ENCODE measurements around the gene TBCK. TPM values are rescaled to one million over a fixed set of nuclear protein-coding genes. Genes with fewer than 3 reads are reported as not detected.

TBCK gene
- total RNA-seq, 1 experiment from 2014 or later = 28.6 TPM

GRCh38 chr4:106263594-106264330 is 52.2 kb downstream of the TBCK start:
- TF ChIP-seq, protein P1, sequence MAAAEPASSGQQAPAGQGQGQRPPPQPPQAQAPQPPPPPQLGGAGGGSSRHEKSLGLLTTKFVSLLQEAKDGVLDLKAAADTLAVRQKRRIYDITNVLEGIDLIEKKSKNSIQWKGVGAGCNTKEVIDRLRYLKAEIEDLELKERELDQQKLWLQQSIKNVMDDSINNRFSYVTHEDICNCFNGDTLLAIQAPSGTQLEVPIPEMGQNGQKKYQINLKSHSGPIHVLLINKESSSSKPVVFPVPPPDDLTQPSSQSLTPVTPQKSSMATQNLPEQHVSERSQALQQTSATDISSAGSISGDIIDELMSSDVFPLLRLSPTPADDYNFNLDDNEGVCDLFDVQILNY (CRISPR knock-in tag; IDR thresholded peaks at IDR 0.05) = no peak
- TF ChIP-seq HMGA2 (CRISPR knock-in tag; IDR thresholded peaks at IDR 0.05) (no peak), ZNF396 (CRISPR knock-in tag; IDR thresholded peaks at IDR 0.05; ENCODE audit: borderline replicate concordance) (no peak), USF2 (CRISPR knock-in tag; IDR thresholded peaks at IDR 0.05) (no peak), ZNF423 (CRISPR knock-in tag; IDR thresholded peaks at IDR 0.05) (no peak), ZNF281 (CRISPR knock-in tag; IDR thresholded peaks at IDR 0.05) (no peak), NFATC4 (CRISPR knock-in tag; IDR thresholded peaks at IDR 0.05) (no peak)
- TF ChIP-seq, protein P2, sequence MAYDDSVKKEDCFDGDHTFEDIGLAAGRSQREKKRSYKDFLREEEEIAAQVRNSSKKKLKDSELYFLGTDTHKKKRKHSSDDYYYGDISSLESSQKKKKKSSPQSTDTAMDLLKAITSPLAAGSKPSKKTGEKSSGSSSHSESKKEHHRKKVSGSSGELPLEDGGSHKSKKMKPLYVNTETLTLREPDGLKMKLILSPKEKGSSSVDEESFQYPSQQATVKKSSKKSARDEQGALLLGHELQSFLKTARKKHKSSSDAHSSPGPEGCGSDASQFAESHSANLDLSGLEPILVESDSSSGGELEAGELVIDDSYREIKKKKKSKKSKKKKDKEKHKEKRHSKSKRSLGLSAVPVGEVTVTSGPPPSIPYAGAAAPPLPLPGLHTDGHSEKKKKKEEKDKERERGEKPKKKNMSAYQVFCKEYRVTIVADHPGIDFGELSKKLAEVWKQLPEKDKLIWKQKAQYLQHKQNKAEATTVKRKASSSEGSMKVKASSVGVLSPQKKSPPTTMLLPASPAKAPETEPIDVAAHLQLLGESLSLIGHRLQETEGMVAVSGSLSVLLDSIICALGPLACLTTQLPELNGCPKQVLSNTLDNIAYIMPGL (CRISPR knock-in tag; IDR thresholded peaks at IDR 0.05) = no peak
- Mint-ChIP-seq H3K9me3 (no peaks in the 10 kb centered on the region), H3K4me1 (peaks cover 10% of the 10 kb centered on the region), H3K27ac (no peak overlapping the region; the same call in 1 of the 2 replicates), H3K4me3 (no peak overlapping the region), H3K27me3 (ENCODE audit: low read depth) (no peaks in the 10 kb centered on the region), H3K36me3 (no peaks in the 10 kb centered on the region)
- ChIA-PET POLR2A (no interaction called here), CTCF (no interaction called here)
- no peak for ATAC-seq
- DNase-seq (ENCODE audit: low spot score) = no peak

GRCh38 chr4:106261980-106262379 is 54.0 kb downstream of the TBCK start:
- ChIA-PET POLR2A (no interaction called here), CTCF (no interaction called here)
- Mint-ChIP-seq H3K27me3 (ENCODE audit: low read depth) (no peaks in the 10 kb centered on the region), H3K36me3 (no peaks in the 10 kb centered on the region), H3K27ac (no peak overlapping the region), H3K4me3 (no peak overlapping the region), H3K4me1 (peaks cover 21% of the 10 kb centered on the region), H3K9me3 (no peaks in the 10 kb centered on the region)
- DNase-seq (ENCODE audit: low spot score) (no peak), ATAC-seq (no peak)
- TF ChIP-seq TP53 (CRISPR knock-in tag; IDR thresholded peaks at IDR 0.05) = no peak
- TF ChIP-seq CREM (CRISPR knock-in tag; IDR thresholded peaks at IDR 0.05) = no peak
- TF ChIP-seq NR1H2 (CRISPR knock-in tag; IDR thresholded peaks at IDR 0.05) = no peak
- TF ChIP-seq CTCF (IDR thresholded peaks at IDR 0.05) = no peak
- no peak for TF ChIP-seq SOX15 (CRISPR knock-in tag; IDR thresholded peaks at IDR 0.05)
- TF ChIP-seq, protein P3, sequence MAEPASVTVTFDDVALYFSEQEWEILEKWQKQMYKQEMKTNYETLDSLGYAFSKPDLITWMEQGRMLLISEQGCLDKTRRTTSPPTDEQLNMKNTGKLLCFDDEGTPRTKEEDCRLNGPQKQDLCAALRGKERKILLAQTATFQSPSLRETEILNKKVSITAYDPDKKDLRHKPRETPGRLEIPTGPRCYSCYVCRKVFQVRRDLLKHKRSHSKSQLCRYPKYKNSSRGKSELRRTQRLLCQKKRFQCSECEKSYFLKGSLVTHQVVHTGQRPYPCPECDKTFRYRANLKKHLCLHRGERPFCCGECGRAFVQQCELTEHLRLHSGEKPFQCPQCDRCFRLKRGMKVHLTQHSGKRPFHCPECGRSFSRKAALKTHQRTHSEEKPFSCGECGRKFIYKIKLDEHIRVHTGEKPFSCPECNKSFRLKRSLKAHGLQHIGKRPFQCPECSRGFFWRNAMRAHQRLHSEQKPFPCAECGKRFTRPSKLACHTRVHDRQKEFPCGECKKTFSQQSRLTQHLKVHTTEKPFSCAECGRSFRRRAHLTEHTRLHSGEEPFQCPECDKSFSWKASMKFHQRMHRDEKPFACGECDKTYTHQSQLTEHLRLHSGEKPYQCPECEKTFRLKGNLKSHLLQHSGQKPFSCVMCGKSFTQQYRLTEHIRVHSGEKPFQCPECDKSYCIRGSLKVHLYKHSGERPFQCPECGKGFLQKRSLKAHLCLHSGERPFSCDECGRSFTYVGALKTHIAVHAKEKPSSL (CRISPR knock-in tag; conservative IDR thresholded peaks at IDR 0.05) = no peak
- no peak for TF ChIP-seq CDX4 (CRISPR knock-in tag; IDR thresholded peaks at IDR 0.05; ENCODE audit: borderline replicate concordance)
- TF ChIP-seq ZNF281 (CRISPR knock-in tag; IDR thresholded peaks at IDR 0.05) = no peak
- no peak for TF ChIP-seq USF2 (CRISPR knock-in tag; IDR thresholded peaks at IDR 0.05)
- TF ChIP-seq ZNF138 (CRISPR knock-in tag; conservative IDR thresholded peaks at IDR 0.05) = no peak
- no peak for TF ChIP-seq TEAD1 (CRISPR knock-in tag; IDR thresholded peaks at IDR 0.05)
- no peak for TF ChIP-seq MYBL2 (CRISPR knock-in tag; IDR thresholded peaks at IDR 0.05)
- no peak for TF ChIP-seq CBFB (CRISPR knock-in tag; IDR thresholded peaks at IDR 0.05; ENCODE audit: low read depth)

Measured in WTC11 (cell line).